Occipital lobe (tissue), 2 donors: ENCODE measurements around the gene ZNF445. TPM values are rescaled to one million over a fixed set of nuclear protein-coding genes. Genes with fewer than 3 reads are reported as not detected.
"Not testable (repeated sequence)": the region's sequence is repeated elsewhere in the genome, so short reads cannot be mapped to it uniquely, and the experiment has no call there.

Experiments
- DNase-seq: peaks from one replicate; lab custom pipeline; 2025; lab: John Stamatoyannopoulos, UW
- total RNA-seq: library from RNA; depleted of rRNA; stranded (reverse); fragments of >200 nt; gene quantifications from one replicate; pipeline ENCODE4 v1.2.3, GENCODE V29; 2014

Gene ZNF445
- total RNA-seq, 1 donor from 2014 or later: 39.6 TPM

- DNase-seq: no peak
These were observed 74.9 kb downstream of the ZNF445 start for GRCh38 chr3:44402548-44402947.

GRCh38 chr3:44400771-44401170, 76.7 kb downstream of the ZNF445 start:
- no peak for DNase-seq

- no peak for DNase-seq
These were observed 78.6 kb downstream of the ZNF445 start for GRCh38 chr3:44398853-44399252.

- not testable (repeated sequence) for DNase-seq
These were observed 79.2 kb downstream of the ZNF445 start for GRCh38 chr3:44398271-44398670.

- DNase-seq: no peak
These were observed 81.0 kb downstream of the ZNF445 start for GRCh38 chr3:44396200-44397171.

GRCh38 chr3:44395714-44396113, 81.8 kb downstream of the ZNF445 start:
- no peak for DNase-seq

- no peak for DNase-seq
These were observed 85.0 kb downstream of the ZNF445 start for GRCh38 chr3:44392489-44392888.

GRCh38 chr3:44387404-44387803, 90.1 kb downstream of the ZNF445 start:
- DNase-seq: no peak

Other genes with a start within 250 kb of the ZNF445 start
- 0.16 TPM for gene TOPAZ1, start 235.8 kb downstream of the ZNF445 start, total RNA-seq
- 60.5 TPM for gene TCAIM, start 138.9 kb downstream of the ZNF445 start, total RNA-seq
- gene ZKSCAN7, start 77.5 kb upstream of the ZNF445 start, total RNA-seq: 29.8 TPM
- 14.3 TPM for gene ZNF660, start 107.3 kb upstream of the ZNF445 start, total RNA-seq
- 66.0 TPM for gene ZNF197, start 147.4 kb upstream of the ZNF445 start, total RNA-seq
- 24.3 TPM for gene ZNF35, start 171.1 kb upstream of the ZNF445 start, total RNA-seq
- 15.0 TPM for gene ZNF502, start 235.0 kb upstream of the ZNF445 start, total RNA-seq